Hypothalamus (tissue), 51 donors: ENCODE results near the gene ZNF398.
A peak's percentile ranks its signal among the peaks of the same experiment; 100 is the strongest.
"Not testable (repeated sequence)": the region's sequence is repeated elsewhere in the genome, so short reads cannot be mapped to it uniquely, and the experiment has no call there.

Source experiments
- DNase-seq, 51 donors: peaks; one replicate each; lab custom pipeline; 2025; lab: John Stamatoyannopoulos, UW

ZNF398 gene

DNA sequence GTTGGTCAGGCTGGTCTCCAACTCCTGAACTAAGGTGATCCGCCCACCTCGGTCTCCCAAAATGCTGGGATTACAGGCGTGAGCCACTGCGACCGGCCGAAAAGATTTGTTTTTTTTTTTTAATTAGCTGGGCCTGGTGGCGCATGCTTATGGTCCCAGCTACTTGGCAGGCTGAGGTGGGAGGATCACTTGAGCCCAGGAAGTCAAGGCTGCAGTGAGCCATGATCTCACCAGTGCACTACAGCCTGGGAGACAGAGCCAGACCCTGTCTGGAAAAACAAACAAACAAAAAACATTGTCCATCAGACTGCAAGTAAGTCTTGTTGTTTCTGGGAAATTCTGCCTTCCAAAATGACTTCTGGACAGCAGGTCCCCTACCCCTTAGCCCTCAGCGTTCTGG lies 75.9 kb downstream of the ZNF398 start:
- DNase-seq: peak in 4 of 51 donors; percentile 3 to 48 (median 14)

DNA sequence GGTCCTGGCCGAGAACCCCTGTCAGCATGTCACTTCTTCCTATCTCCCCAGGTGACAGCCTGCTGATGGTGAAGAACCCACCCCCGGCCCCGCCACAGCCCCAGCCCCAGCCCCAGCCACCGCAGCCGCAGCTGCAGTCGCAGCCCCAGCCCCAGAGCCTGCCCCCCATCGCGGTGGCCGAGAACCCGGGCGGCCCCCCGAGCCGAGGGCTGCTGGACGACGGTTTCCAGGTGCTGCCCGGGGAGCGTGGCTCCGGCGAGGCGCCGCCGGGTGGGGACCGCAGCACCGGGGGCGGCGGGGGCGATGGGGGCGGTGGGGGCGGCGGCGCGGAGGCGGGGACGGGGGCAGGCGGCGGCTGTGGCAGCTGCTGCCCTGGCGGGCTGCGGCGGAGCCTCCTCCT lies 76.5 kb downstream of the ZNF398 start:
- DNase-seq: no peak

DNA sequence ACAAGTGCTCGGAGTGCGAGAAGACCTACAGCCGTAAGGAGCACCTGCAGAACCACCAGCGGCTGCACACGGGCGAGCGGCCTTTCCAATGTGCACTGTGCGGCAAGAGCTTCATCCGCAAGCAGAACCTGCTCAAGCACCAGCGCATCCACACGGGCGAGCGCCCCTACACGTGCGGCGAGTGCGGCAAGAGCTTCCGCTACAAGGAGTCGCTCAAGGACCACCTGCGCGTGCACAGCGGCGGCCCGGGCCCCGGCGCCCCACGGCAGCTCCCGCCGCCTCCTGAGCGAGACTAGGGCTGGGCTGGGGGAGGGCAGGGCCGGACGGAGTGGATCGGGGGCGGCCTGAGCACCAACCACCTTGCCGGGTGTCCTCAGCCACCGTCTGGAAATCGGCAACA lies 77.1 kb downstream of the ZNF398 start:
- DNase-seq: no peak

DNA sequence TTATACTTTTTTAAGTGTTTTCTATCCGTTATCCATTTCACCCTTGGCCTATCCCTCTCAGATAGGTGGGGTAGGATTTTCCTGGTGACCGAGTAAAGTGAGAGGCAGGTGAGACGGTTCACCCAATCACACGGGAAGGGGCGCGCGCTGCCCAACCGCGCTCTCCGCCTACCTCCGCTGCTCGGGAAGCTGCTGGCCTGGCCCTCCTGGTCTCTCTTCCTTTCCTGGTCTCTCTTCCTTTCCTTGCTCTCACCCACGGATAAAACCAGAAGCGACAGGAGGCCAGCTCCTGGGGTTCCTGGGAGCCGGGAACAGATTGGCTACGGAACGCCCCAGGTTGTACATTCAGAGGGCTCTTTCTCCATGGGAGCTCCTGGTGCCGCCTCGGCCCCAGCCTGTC lies 77.9 kb downstream of the ZNF398 start:
- no peak for DNase-seq

DNA sequence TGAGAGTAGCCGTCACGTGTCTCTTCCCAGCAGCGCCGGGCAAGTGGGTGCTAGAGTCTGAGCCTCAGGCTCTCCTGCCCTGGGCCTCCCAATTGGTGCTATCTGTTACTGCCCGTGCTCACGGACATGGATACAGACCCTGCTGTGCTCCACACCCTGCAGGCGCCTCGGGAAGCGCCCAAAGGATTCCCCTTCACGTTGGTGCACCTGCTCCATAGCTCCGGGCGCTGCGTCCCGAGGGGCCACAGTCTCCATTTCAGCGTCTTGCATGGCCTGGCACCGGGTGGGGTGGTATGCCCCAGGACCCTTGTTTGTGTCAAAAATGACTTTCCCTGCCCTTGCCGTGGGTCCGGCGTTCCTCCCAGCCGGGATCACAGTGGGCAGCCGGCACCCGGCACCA lies 78.4 kb downstream of the ZNF398 start:
- no peak for DNase-seq

DNA sequence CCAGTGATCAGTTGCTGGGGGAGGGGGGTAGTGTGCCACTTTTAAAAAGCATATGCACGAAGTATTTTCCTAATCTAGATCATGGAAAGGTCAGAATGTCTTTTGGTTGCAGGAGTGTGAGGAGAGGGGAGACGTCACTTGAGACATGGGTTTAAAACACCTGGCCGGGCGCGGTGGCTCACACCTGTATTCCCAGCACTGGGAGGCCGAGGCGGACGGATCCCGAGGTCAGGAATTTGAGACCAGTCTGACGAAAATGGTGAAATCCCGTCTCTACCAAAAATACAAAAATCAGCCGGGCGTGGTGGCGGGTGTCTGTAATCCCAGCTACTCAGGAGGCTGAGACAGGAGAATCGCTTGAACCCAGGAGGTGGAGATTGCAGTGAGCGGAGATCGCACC lies 79.1 kb downstream of the ZNF398 start:
- not testable (repeated sequence) for DNase-seq

DNA sequence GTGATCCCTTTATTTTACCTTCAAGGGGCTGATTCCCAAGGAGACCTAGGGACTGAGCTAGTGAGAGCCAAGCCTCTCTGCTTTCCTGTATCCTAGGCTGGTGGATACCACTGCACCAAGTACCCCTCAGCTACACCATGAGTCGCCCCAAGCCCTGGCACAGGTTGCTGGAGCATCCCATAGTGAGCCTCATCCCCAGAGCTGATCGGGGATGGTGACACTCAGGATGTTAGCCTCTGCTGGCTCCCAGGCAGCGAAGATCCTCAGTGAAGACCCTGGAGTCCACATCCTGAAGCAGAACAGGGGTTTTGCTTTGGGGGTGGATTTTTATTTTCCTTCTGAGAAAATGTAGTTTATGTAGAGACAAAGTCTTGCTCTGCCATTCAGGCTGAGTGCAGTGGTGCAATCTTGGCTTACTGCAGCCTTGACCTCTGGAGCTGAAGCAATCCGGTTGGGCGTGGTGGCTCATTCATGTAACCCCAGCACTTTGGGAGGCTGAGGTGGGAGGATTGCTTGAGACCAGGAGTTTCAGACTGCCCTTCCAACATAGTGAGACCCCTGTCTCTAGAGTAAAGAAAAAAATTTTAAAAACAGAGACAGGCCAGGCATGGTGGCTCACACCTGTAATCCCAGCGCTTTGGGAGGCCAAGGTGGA lies 79.7 kb downstream of the ZNF398 start:
- DNase-seq: no peak

DNA sequence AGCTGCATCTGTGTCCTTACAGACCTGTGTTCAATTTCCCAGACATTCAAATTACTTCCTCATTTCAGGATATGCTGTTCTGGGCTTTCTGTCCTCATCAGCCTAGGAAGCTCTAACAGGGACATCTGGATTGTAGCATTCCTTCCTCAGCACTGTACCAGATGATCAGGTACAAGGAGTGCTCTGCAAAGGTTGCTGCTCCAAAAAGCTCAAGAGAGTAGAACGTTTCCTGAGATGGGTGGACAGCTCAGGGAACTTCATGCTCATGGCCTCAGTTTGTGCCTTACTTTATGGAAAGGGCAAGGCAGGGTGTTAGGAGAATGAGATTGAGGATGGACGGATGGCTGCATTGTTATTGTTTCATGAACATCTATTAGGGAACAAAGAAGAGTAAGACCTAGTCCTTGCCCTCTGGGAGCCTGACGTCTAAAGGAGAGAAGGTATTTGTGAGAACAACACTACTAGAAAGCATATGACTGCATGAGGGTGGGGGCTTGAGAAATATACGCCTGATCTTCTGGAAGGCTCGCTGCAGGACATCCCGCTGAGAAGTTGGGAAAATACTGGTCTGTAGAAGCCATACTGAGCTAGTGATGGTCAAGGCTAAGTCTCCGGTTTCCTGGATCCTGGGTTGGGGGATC lies 81.7 kb downstream of the ZNF398 start:
- DNase-seq: no peak

DNA sequence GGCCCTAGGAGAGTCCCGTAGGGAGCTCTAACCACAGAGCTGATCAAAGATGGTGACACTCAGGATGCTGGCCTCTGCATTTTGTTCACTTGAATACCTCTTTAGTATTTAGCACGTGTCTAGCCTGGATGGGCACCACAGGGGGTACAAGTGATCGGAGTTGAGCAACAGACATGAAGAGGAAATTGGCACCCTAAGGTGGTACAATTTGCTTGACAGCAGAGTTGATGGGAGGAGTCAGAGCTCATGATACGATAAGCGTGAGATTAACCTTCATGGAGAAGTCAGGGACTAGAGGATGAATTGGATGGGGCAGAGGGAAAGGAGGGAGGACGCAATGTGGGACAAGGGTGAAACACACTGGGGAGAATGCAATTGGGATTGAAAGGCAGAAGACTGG lies 82.3 kb downstream of the ZNF398 start:
- no peak for DNase-seq

DNA sequence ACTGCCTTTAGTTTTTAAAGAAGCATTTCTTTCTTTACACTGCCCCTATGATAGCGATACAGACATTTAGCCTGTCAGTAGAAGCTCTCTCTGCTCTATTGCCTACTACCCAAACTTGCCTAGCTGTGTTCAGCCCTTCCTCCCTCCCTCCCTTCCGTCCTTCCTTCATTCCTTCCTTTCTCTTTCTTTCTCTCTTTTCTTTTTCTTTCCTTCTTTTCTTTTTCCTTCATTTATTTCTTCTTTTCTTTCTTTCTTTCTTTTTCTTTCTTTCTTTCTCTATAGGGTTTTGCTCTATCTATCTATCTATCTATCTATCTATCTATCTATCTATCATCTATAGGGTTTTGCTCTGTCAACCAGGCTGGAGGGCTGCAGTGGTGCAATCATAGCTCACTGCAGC lies 85.1 kb downstream of the ZNF398 start:
- DNase-seq: no peak
